Keratinocyte (primary cell): ENCODE measurements around the gene DIP2B. TPM values are rescaled to one million over a fixed set of nuclear protein-coding genes. Genes with fewer than 3 reads are reported as not detected.

Experiments used
- DNase-seq: peaks from one replicate; pipeline ENCODE4 v3.0.0-alpha.2; 2011; ENCODE audit warnings: low read depth, missing footprints, low spot score
- FAIRE-seq: peaks from 2 replicates; lab custom pipeline; 2011; peaks lifted over from hg19 to GRCh38; lab: Jason Lieb, UNC
- H2AFZ ChIP-seq: 2 replicates; pipeline ENCODE4 v1.6.0; 2012; ENCODE audit warnings: low read length, control low read depth, inconsistent platforms; ENCODE audit not compliant: control insufficient read depth
- H3K27ac ChIP-seq: 2 replicates; pipeline ENCODE4 v1.5.1; 2011; ENCODE audit warnings: low read length; ENCODE audit not compliant: control insufficient read depth, insufficient read depth
- H3K27me3 ChIP-seq: 3 replicates; pipeline ENCODE4 v1.6.0; 2011; ENCODE audit warnings: low read length; ENCODE audit not compliant: control insufficient read depth, insufficient read depth; ENCODE audit errors: extremely low read depth
- H3K36me3 ChIP-seq, 2 experiments: 2 replicates in 1 of 2; 3 replicates in 1 of 2; pipeline ENCODE4 v1.5.1; 2011; ENCODE audit warnings: low read length in 2 of 2, mild to moderate bottlenecking in 1 of 2; ENCODE audit not compliant: control insufficient read depth in 2 of 2, insufficient read depth in 2 of 2; ENCODE audit errors: extremely low read depth in 1 of 2
- H3K4me1 ChIP-seq: 3 replicates; pipeline ENCODE4 v1.5.1; 2011; ENCODE audit warnings: low read length; ENCODE audit not compliant: control insufficient read depth, insufficient read depth; ENCODE audit errors: extremely low read depth
- H3K4me2 ChIP-seq: 3 replicates; pipeline ENCODE4 v1.6.0; 2011; ENCODE audit warnings: low read depth, low read length; ENCODE audit not compliant: control insufficient read depth, insufficient read depth; ENCODE audit errors: extremely low read depth
- H3K4me3 ChIP-seq, 3 experiments: fragments of 200-600 bp in 1 of 3; sonication (generic) in 1 of 3; 2 replicates in 2 of 3; 3 replicates in 1 of 3; pipeline ENCODE4 v1.5.1; 2011 to 2016; ENCODE audit warnings: low read length in 3 of 3, mild to moderate bottlenecking in 3 of 3, control low read depth in 2 of 3, inconsistent platforms in 1 of 3, low read depth in 1 of 3, mixed read lengths in 1 of 3, mixed run types in 1 of 3, moderate library complexity in 1 of 3; ENCODE audit not compliant: control insufficient read depth in 2 of 3, insufficient read depth in 2 of 3; ENCODE audit errors: extremely low read depth in 1 of 3
- H3K79me2 ChIP-seq: 2 replicates; pipeline ENCODE4 v1.6.0; 2012; ENCODE audit warnings: low read length; ENCODE audit not compliant: control insufficient read depth, insufficient read depth
- H3K9ac ChIP-seq: 3 replicates; pipeline ENCODE4 v1.6.0; 2011; ENCODE audit warnings: low read length; ENCODE audit not compliant: control insufficient read depth, insufficient read depth; ENCODE audit errors: extremely low read depth
- H3K9me1 ChIP-seq: 3 replicates; pipeline ENCODE4 v1.6.0; 2011; ENCODE audit warnings: low read length; ENCODE audit not compliant: control insufficient read depth, insufficient read depth; ENCODE audit errors: extremely low read depth
- H3K9me3 ChIP-seq: 2 replicates; pipeline ENCODE4 v1.5.1; 2012; ENCODE audit warnings: low read depth, low read length; ENCODE audit not compliant: control insufficient read depth
- H4K20me1 ChIP-seq: 3 replicates; pipeline ENCODE4 v1.6.0; 2011; ENCODE audit warnings: low read length; ENCODE audit not compliant: control insufficient read depth, insufficient read depth; ENCODE audit errors: extremely low read depth
- CTCF ChIP-seq, 3 experiments: IDR thresholded peaks in 1 of 3; conservative IDR thresholded peaks in 1 of 3; optimal IDR thresholded peaks in 1 of 3; 2 replicates in 2 of 3; 3 replicates in 1 of 3; pipeline versions ENCODE3 to v1.5.1; 2011; ENCODE audit warnings: low read length in 3 of 3, mild to moderate bottlenecking in 3 of 3, moderate library complexity in 2 of 3, control low read depth in 1 of 3, inconsistent platforms in 1 of 3; ENCODE audit not compliant: insufficient read depth in 2 of 3; ENCODE audit errors: extremely low read depth in 1 of 3
- EZH2 ChIP-seq: IDR thresholded peaks from one replicate; pipeline ENCODE4 v1.6.1; 2012; ENCODE audit warnings: inconsistent platforms, mild to moderate bottlenecking, low read length, moderate library complexity
- dilution Hi-C: fragments of 300-500 bp; cut with MboI; formaldehyde crosslinking; loops from one replicate; pipeline ENCODE4 v1.7.0; 2020; ENCODE audit warnings: low sequenced_read_pairs; ENCODE audit not compliant: extremely low pct_ligation_motif_present
- polyA plus RNA-seq, 5 experiments: library from polyadenylated mRNA; depleted of rRNA in 3 of 5; stranded (reverse) in 3 of 5; stranded (forward) in 1 of 5; unstranded in 1 of 5; fragments of >200 nt; gene quantifications; 1 replicate in 1 of 5; 2 replicates in 3 of 5; 3 replicates in 1 of 5; pipeline versions ENCODE4 v1.2.1 to v1.2.3, GENCODE V29; 2011 to 2012; ENCODE audit warnings: missing spikeins in 2 of 5, low read depth in 1 of 5, low replicate concordance in 1 of 5

The DIP2B gene
- polyA plus RNA-seq, 1 donor (not counting 4 experiments of a cell fraction or from before 2014, with no cell fraction given): 30.2 TPM

GRCh38 chr12:50627491-50627890, 122.7 kb downstream of the DIP2B start:
- no peak overlapping the region for H2AFZ ChIP-seq
- dilution Hi-C loops: no loop called here
- no peak overlapping the region for H3K4me2 ChIP-seq
- H4K20me1 ChIP-seq: no peaks in the 10 kb centered on the region
- peaks cover 6% of the 10 kb centered on the region for H3K4me1 ChIP-seq
- H3K79me2 ChIP-seq: peaks cover 34% of the 10 kb centered on the region
- H3K27me3 ChIP-seq: no peaks in the 10 kb centered on the region
- H3K9ac ChIP-seq: no peak overlapping the region
- peaks cover 2% of the 10 kb centered on the region for H3K9me1 ChIP-seq
- no peak overlapping the region for H3K4me3 ChIP-seq
- no peak for TF ChIP-seq EZH2
- no peak overlapping the region for H3K27ac ChIP-seq
- H3K36me3 ChIP-seq: peaks cover 11 to 12% of the 10 kb centered on the region in 2 experiments
- no peak for DNase-seq
- FAIRE-seq: no peak
- H3K9me3 ChIP-seq: no peaks in the 10 kb centered on the region

GRCh38 chr12:50628394-50628793, 123.6 kb downstream of the DIP2B start:
- Histone ChIP-seq H3K9me3 (no peaks in the 10 kb centered on the region), H3K79me2 (peaks cover 25% of the 10 kb centered on the region), H3K9ac (no peak overlapping the region), H3K4me3 (no peak overlapping the region), H3K9me1 (peaks cover 2% of the 10 kb centered on the region), H3K4me1 (no peaks in the 10 kb centered on the region), H3K4me2 (no peak overlapping the region), H2AFZ (no peak overlapping the region), H3K27ac (no peak overlapping the region), H3K36me3 (peaks cover 11 to 15% of the 10 kb centered on the region in 2 experiments), H4K20me1 (no peaks in the 10 kb centered on the region), H3K27me3 (no peaks in the 10 kb centered on the region)
- FAIRE-seq (no peak), DNase-seq (no peak)
- dilution Hi-C loops: no loop called here
- TF ChIP-seq CTCF (optimal IDR thresholded peaks at IDR 0.05 in 1 of 3, IDR thresholded peaks at IDR 0.05 in 1 of 3, conservative IDR thresholded peaks at IDR 0.05 in 1 of 3; ENCODE audit: extremely low read depth in 1 of 3, insufficient read depth in 2 of 3, low read length in 3 of 3): no peak

GRCh38 chr12:50633955-50634354, 129.2 kb downstream of the DIP2B start:
- no peak overlapping the region for H3K4me3 ChIP-seq
- H3K4me1 ChIP-seq: peaks cover 11% of the 10 kb centered on the region
- dilution Hi-C loops: no loop called here
- H3K27me3 ChIP-seq: no peaks in the 10 kb centered on the region
- H3K9ac ChIP-seq: no peak overlapping the region
- H3K9me1 ChIP-seq: no peaks in the 10 kb centered on the region
- DNase-seq (no peak), FAIRE-seq (peak; percentile 46)
- peaks cover 0 to 4% of the 10 kb centered on the region in 2 experiments for H3K36me3 ChIP-seq
- TF ChIP-seq CTCF (optimal IDR thresholded peaks at IDR 0.05 in 1 of 3, IDR thresholded peaks at IDR 0.05 in 1 of 3, conservative IDR thresholded peaks at IDR 0.05 in 1 of 3; ENCODE audit: extremely low read depth in 1 of 3, insufficient read depth in 2 of 3, low read length in 3 of 3): no peak
- TF ChIP-seq EZH2: no peak
- no peaks in the 10 kb centered on the region for H3K9me3 ChIP-seq
- H3K4me2 ChIP-seq: no peak overlapping the region
- H3K27ac ChIP-seq: no peak overlapping the region
- peaks cover 23% of the 10 kb centered on the region for H3K79me2 ChIP-seq
- H2AFZ ChIP-seq: no peak overlapping the region
- no peaks in the 10 kb centered on the region for H4K20me1 ChIP-seq
